ENCODE results near the gene SYCE3.
A peak's percentile ranks its signal among the peaks of the same experiment; 100 is the strongest.

Gene SYCE3

DNA sequence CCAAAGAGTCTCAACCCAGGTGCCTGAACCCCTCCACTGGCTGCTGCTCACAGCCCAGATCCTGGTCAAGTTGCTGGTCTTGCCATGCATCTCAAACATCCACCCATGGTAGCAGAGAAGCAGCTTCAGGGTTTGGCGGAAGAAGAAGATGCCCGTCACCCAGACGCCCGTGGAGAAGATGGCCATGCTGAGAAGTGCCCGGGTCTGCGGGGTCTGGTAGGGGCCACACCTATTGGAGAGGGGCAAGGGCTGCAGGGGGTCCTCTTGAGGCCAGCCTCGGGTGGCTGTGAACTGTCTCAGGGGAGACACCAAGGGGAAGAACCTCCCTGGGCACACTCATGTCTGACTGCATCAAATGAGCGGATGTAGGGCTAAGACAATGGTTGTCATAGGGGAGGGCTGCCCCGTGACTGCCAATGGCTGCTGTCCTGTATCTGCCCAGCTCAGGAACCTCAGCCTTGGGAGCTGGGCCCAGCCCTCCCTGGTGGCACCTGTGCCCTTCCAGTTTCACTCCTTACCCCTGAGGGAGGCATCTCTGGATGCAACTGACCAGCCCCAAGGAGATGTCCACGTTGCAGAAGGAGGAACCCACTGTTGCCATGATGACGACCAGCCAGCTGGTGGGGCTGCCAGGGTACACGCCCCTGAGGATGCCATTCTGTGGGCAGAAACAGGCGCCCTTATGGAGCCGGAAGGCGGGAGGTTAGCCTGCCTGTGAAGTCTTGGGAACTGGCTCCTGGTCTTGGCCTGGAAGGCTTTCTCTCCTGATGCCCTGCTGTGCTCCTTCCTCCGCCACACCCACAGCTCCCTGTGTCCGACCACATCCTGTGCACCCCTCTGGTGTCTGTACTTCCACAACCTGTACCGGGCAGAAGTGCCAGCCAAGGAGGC lies 14.3 kb upstream of the SYCE3 start:
- no peak for DNase-seq

DNA sequence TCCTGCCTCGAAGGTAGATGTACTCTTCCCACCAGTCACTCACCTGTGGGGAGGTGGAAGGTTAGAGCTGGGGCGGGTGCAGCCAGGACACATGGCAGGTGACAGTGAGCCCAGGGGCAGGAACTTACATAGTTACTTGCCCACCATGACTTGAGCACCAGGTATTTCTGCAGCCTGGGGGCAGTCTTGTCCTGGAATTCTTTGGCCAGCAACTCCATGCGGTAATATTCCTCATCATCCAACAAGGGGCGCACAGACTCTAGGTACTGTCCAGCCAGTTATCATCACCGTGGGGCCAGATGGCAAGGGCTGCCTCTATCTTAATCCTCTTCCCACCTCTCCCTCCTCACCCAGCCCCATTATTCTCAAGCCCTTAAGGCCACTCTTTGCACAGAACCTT lies 13.4 kb upstream of the SYCE3 start:
- DNase-seq: no peak

DNA sequence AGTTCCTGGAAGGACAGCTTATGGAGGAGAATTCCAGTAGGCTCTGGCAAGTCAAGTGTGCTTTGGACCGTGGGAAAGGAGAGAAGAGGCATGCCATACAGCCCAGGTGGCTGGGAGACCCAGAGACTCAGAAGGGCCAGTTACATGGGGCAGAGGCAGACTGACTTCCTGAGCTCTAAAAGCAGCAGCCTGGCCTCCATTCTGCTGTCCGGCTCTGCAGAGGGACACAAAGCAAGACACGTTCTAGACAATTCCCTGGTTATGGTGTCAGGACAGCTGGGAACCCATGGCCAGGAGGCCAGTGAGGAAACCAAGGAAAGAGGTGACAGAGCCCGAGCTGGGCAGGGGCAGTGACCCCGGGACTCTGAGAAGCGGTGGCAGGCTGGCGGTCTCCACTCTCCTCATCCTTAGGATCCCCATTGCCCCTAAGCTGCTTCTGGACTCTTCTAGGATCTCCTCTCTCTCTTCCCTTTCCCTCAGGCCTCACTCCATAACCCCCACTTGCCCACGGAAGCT lies 12.8 kb upstream of the SYCE3 start:
- no peak for DNase-seq

DNA sequence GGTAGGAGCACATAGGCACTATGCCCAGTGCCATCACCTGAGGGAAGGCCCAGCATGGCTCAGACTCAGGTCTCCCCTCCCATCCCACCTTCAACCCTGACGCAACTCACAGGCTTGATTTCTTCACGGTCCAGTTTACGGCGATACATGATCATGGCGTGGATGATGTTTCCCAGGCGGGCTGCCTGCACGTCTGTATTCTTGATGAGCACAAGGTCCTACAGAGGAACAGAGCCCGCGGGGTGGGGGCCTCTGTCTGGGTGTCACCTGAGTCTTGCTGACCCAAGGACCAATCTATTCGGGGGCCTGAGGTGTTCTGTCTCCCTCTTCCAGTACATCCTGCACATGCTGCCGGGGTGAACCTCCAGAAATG lies 11.7 kb upstream of the SYCE3 start:
- no peak for DNase-seq

DNA sequence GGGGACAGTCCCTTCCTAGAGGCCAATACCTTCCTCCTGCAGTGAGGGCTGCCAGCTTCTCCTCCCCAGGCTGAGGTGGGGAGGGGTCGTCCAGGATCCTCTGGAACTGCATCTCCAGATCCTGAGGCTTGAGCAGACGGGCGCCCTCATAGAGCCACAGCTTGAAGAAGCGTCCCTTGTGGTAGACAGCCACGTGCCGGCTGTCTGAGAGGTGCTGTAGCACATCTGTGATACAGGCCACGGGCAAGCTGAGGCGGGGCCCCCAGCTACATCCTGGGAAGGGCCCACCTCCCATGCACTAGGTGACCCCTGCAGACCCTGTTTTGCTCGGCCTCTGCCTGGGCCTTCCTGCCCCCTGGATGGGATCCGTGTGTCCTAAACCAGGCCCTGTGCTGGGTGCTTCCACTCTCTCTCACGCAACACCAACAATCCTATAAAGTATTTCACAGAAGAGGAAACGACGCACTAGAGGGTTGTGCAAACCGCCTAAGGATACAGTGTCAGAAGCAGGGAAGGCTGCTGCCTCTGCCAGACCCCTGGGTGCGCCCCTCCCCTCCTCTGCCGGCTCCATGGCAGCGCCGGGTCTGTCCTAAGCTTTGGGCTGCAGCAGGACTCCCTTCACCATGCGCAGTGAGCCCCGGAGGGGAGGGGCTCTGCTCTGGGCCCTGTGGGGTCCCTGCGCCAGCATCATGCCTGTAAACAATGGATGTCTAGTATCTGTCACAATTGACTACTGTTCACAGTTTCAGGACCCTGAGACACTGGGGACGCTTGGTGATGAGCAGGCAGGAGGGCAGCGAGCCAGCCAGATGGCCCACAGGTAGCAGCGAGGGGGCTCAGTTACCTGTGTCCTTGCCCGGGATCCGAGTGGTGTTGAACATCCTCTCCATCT lies 11.0 kb upstream of the SYCE3 start:
- no peak for DNase-seq

DNA sequence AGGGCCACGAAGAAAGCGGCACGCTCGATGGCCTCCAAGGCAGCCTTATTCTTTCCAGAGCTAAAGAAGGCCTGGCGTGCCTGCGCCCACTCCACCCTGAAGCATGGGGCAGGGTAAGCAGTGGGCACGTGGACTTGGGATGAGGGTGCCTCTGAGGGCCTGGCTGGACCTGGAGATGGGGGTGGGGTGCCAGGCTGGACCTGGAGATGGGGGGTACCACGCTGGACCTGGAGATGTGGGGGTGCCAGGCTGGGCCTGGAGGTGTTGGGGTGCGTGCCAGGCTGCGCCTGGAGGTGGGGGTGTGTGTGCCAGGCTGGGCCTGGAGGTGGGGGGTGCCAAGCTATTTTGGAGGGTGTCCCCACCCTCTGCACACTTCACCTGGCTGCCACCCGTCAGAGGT lies 10.2 kb upstream of the SYCE3 start:
- no peak for DNase-seq

DNA sequence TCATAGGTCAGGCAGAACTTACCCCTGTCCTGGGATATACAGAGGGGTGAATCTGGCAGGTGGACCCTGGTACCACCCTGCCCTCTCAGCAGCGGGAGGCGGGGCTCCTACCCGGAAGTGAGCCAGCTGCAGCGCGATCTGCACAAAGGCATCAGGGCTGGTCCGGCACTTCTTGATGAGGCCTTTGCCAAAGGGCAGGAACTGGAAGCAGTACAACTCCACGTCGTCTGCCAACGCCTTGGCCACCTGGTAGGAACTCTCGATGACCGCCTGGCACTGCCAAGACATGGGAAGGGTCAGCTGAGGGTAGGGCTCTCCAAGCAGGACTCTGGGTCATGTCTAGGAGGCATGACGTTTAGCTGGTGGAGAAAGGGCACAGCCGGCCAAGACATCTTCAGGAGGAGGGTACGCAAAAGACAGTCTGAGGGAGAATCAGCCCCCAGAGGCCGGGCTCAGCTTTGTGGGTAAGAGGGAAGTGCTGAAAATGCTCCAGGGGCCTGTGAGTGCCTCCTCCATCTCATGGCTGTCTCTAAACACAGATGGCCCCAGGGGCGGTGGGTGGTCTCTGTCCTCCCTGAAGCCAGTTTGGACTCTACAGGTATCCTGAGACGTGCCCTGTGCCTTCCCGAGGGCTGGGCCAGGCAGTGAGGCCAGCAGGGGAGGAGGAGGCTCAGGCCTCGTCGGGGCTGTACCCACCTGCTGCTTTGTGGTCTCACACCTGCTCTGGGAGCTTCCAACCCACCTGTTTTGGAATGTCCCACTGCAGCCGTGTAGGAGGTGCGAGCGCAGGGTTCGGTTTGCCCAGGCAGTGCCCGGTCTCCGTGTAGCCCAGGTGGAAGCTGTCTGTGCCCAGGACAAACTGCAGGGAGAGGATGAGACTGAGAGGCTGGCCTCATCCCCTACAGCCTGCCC lies 8.8 kb upstream of the SYCE3 start:
- no peak for DNase-seq

DNA sequence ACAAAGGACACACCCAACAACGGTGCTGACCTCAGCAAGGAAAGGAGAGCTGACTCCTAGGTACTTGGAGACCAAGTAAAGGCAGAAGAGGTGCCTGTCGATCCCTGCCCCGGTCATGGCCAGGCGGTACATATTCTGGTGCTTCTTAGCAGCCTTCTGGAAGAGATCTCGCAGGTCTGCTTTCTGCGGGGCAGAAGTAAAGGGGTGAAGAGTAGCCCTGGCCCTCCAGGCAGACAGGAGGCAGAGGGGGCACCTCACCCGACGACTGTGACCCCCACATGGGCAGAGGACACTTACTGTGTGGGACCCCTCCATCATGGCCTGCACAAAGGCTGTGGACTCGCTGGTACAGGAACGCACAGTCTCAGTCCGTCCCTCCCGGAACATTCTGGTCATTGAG lies 8.1 kb upstream of the SYCE3 start:
- no peak for DNase-seq

DNA sequence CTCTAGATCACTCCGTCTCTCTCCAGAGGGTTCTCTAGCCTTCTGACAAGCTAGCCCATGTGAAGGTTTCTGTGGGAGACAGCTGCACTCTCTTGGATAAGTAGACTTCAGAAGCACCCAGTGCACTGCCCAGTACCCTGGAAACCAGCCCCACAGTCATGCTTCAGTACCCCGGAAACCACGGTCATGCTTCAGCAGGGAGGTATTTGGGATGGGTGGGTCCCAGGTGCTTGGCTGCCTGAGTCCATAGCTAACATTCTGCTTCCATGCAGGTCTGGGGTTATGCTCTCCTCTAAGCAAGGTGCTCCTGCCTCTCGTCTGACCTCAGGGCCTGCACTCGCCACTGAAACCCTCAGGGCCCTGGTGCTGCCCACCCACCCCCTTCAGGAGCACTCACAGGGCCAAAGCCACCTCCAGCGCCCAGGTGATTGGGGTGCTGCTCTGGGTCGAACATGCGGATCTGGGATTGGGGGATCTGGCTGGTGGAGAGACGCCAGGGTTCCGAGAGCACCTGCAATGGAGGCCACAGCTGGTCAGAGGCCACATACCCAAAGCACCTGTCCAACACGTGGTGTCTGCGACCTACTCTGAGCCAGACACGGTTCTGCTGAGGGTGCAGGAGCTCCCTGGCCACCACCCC lies 7.3 kb upstream of the SYCE3 start:
- no peak for DNase-seq

DNA sequence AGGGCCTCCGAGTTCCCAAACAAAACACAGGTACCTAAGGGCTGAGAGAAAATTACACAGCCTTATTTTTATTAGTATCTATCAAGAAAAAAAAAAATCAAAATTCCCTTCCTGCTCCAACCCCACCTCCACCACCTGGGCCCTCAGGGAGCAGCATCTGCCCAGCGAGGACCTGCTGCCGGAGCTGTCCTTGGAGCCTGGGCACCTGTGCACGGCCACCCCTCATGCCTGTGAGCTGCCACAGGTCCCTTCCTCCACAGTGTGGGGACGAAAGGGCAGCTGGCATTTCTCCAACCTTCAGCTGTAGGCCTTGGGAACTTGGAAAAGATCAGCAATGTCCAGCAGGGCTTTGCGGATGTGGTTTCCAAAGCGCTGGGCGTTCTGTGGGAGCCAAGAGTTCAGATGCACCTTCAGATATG lies 6.3 kb upstream of the SYCE3 start:
- DNase-seq: no peak

DNA sequence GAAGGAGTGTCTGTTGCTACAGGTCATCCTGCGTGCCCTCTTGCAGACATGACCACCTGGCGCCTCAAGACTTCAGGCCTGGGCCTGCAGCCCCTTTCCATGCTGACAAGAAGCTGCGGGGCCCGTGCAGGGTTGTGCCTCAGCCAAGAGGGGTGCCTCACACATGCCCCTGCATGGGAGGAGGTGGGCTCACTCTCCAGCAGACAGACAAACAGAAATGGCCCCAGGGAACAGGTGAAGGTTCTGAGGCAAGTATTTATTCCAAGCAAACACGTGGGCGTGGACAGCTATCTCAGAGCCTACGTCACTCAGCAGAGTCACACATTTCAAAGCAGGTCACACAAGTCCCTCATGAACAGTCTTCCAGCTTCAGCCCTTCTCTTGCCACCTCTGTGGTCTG lies 5.9 kb upstream of the SYCE3 start:
- no peak for DNase-seq

DNA sequence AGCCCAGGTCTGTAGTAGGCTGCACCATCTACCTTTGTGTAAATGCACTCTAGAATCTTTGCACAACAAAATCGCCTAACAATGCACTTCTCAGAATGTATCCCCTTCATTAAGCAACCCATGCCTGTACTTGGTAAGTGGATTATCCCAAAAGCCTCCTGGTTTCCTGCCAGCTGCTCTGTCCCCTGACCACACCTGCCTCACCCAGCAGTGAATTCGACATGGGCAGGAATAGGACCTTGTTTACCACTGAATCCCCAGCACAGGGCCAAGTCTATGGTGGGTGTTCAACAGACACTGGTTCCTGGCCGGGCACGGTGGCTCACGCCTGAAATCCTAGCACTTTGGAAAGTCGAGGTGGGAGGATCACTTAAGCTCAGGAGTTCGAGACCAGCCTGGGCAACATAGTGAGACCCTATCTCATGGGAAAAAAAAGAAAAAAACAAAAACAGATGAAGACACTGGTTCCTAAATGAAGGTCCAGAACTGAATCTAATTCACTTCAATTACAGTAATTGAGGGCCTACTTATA lies 5.1 kb upstream of the SYCE3 start:
- DNase-seq: no peak

DNA sequence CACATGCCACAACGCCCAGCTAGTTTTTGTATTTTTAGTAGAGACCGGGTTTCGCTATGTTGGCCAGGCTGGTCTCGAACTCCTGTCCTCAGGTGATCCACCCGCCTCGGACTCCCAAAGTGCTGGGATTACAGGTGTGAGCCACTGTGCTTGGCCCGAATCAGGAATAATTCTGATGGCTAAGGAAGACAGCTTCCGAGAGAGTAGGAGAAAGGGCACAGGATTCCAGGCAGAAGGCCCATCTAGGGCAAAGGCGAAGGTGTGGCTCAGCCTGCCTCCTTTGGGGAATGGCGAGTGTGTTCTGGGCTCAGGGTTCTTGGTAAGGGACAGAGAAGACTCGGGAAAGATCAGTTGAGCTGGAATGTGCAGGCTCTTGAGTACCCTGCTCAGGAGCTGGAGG lies 1.6 kb upstream of the SYCE3 start:
- DNase-seq: no peak

DNA sequence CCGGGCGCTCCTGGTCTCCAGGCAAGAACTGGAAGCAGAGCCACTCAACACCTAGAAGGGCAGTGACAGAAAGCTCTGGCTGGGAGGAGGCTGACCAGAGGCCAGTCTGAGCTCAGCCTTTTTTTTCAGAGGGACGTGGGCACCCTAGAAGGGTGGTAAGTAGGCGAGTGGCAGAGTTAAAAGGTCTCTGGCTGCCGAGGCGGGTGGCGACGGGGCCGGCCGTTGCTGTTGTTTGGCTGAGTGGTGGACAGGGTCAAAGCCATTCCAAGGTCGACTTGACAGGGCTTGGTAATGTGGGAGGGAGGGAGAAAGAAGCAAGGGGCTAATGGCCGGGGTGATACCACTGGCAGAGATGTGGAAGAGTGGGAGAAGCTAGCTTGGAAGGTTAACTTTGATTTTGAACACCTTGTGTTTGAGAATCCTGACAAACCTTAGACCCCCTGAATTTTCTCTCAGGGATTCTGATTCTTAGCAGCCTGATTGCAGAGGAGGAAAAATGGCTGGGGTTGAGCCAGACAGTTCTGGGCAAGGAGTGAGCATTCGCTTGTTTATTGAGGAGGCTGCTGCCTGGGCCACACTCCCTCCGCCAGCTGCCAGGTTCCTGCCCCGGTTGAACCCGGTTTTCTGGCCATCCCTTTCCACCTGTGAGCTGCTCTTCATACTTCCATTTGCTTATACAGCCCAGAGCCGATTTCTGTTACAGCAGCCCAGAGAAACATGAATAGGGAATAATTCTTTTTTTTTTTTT lies 868 bp upstream of the SYCE3 start:
- DNase-seq: peak in 6 of 51 donors; percentile 13 to 46 (median 31)

DNA sequence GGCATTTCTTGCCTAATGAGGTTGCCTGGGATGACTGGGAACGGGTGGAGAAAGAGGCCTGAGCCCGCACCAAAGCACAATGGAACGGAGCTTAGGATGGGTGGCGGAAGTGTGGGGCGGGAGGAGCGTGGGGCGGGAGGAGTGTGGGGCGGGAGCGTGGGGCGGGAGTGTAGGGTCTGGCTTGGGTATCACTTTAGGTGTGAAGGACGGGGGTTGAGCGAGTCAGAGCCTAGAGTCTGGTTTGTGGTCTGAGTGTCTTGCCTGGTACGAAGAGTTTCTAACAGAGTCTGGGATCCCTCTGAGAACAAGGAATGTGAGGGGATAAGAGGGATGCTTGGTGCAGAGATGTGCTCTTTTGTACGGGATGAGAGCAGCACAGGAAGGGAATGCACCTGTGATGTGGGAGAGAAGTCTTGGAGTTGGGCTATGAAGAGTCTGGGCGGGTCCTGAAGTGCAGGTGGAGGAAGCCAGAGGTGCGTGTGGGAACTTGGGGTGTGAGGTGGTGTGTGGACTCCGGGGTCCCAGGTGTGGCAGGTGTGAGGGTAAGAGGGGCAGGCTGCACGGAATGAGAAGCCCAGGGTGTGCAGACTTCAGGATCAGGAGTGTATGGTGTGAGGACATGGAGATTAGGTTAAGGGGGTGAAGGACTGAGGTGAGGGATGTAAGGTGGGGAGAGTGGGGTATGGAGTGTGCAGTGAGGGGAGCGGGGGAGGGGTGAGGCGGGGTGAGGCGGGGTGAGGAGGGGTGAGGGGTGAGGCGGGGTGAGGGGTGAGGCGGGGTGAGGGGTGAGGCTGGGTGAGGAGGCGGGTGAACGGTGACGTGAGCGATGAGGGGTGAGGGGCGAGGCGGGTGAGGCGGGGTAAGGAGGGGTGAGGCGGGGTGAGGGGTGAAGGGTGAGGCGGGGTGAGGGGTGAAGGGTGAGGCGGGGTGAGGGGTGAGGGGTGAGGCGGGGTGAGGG lies 1.0 kb downstream of the SYCE3 start:
- no peak for DNase-seq

DNA sequence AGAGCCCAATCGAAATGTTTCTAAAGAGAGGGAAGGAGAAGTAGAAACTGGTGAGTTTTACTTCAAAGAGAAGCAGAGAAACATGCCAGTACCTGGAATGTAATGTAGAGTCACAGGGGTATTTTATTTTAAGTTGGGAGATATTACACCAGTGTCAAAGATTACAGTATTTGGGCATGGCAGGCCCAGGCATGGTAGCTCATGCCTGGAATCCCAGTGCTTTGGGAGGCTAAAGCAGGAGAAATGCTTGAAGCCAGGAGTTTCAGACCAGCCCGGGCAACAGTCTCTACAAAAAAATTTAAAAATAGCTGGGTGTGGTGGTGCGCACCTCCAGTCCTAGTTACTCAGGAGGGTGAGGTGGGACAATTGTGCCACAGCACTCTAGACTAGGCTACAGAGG lies 2.7 kb downstream of the SYCE3 start:
- no peak for DNase-seq

DNA sequence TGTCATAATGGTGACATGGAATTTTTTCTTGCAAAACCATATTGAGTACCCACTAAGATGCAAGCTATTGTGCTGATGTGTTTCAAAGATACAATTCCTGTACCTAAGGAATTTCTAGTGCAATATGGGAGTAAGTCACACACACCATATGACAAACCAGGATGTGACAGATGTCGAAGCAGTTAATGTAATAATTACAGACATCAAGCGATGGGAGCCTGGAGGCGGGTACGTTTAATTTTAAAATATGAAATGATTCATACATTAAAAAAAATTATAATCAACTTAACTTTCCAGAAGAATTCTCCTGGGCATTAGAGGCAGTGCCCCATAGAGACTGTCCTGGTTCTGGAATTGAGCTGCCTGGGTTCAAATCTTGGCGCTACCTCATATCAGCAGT lies 6.0 kb downstream of the SYCE3 start:
- no peak for DNase-seq

DNA sequence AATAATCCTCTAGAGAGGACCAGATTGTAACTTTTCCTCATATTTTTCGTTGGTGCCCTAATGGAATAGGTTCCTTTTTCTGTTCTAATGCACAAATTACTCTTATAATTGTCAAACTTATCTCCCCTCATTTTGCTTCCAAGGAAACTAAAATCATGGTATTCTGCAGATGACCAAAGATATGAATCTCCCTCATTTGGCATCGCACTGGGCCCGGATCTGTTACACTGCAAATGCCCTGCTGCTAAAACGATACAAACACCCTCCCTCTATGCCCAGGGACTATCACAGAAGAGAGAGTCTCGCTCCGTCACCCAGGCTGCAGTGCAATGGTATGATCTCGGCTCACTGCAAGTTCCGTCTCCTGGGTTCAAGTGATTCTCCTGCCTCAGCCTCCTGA lies 9.4 kb downstream of the SYCE3 start:
- no peak for DNase-seq

All from hypothalamus (tissue), 51 donors.